GM19395 (cell line): Measurements from ENCODE around the gene CISD3.
A peak's percentile ranks its signal among the peaks of the same experiment; 100 is the strongest.

Experiments
- ATAC-seq: cut with Tn5 transposase; IDR thresholded peaks from one replicate; pipeline ENCODE4 v1.9.1; 2021; ENCODE audit warnings: mild to moderate bottlenecking, moderate library complexity; ENCODE audit not compliant: unreplicated experiment

Gene CISD3

DNA sequence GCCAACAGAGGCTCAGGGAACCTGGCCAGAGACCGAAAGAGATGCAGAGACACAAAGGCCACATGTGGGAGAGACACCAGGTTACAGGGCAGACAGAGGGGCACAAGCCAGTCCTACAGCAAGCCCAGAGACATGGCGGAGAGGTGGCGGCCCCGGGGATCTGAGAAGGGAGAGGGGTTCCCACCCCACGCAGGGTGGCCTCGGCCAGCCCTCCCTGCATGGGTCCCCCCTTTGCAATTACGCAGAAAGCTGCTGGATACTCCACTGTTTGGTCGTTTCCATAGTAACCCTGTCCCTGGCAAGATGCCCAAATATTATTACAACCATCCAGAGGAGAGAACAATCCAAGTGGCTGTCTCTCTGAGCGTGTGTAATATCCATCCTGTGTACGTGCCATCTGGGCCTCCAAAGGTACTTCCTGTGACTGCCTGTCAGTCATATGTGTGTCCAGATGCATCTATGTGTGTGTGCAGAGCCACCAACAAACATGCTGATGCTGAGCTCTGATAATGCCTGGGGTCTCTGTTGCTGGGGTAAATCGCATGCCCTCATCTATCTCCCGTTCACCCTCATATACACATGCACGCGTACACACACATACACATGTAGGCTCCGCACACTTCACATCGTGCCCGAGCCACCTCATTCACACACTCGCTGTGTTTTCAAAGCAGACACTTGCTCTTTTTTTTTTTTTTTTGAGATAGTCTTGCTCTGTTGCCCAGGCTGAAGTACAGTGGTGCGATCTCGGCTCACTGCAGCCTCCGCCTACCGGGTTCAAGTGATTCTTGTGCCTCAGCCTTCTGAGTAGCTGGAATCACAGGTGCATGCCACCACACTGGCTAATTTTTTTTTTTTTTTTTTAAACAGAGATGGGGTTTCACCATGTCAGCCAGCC, 12.5 kb downstream of the CISD3 start:
- ATAC-seq, result no peak

- no peak for ATAC-seq
These were observed 13.5 kb downstream of the CISD3 start for GRCh38 chr17:38743556-38744171.

- ATAC-seq, result no peak
These were observed 15.4 kb downstream of the CISD3 start for GRCh38 chr17:38745545-38745944.

GRCh38 chr17:38746004-38746848, 16.1 kb downstream of the CISD3 start:
- no peak for ATAC-seq

DNA sequence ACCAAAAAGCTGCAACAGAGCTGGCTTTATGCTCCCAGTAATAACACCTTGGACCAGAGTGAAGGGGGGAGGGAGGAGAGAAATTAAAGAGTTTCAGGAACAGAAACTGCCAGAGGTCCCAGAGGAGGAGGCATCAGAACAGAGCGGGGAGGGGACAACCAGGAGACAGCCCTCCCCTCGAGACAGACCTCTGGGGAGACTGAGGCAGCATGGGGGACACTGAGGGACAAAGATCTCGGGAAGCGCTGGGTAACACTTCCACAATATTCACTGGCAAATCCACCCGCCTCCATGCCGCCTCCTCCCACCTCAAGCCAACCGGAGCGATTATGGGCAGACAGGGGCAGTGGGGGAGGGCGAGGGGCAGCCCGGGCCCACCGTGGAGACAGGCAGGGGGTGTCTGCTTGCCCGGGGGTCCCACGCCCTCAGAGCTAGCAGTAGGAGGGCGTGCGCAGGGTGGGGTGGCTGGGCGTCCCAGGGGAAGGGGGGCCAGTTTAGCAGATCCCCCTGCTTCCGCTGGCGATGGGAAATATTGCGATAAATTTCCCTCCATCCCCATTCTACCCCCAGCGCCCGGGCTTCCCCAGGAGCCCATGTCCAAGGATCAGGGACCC, 16.8 kb downstream of the CISD3 start:
- ATAC-seq, result no peak

GRCh38 chr17:38747463-38748148, 17.5 kb downstream of the CISD3 start:
- ATAC-seq, result no peak

DNA sequence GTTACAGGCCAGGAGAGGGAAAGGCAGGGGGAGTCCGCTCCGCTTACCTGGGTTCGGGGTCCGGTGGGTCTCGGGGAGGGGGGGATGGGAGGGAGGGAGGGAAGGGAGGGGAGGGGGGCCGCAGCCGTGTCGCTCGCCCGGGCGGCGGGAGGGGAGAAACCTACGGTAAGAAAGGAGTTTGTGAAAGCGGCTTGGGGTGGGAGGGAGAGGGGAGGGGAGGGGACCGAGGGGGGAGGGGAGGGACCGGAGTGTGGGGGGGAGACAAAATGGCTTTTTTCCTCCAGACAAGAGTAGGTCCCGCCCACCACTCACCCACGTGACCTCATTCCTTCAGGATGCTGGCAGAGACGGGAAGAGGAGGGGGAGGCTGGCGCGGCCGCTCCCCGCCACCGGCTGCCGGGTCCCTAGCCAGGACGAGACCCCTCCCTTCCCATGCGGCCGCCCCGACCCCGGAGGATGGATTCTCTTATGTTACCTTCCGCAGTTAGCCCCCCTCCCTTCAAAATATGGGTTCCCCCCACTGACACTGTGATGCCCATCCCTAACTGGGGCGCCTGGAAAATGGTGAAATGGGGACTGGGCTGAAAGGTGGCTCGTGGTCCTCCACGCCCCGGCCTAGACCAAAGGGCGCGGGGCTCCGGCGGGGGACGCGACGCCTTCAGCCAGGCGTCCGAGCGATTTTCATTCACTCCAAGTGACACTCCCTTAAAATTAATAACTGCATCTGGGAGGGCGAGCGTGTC, 18.2 kb downstream of the CISD3 start, which contains the start of gene PCGF2:
Gene PCGF2, minus strand, starts transcription at position 188 of the 743 bp plus-strand sequence. CDS start 7,934 bp downstream, outside the sequence.
- no peak for ATAC-seq

DNA sequence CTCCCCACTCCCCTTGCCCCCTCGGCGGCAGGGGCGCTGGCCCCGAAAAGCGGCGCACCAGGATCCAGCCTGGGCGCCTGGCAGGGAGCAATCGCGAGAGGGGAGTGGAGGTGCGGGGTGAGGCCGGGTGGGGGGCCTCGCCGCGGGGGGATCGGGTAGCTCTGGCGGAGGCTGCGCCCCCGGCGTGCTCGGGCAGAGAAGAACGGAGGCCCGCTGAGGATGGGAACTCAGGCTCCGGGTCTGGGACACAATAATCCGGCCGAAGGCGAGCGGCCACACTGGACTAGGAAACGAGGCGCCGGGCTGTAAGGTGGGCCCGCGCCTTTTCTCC, 18.7 kb downstream of the CISD3 start:
- no peak for ATAC-seq

GRCh38 chr17:38749223-38750043, 19.3 kb downstream of the CISD3 start:
- ATAC-seq, result no peak

GRCh38 chr17:38750044-38750311, 19.8 kb downstream of the CISD3 start:
- ATAC-seq, result no peak

GRCh38 chr17:38750312-38751121, 20.4 kb downstream of the CISD3 start:
- ATAC-seq, result no peak

DNA sequence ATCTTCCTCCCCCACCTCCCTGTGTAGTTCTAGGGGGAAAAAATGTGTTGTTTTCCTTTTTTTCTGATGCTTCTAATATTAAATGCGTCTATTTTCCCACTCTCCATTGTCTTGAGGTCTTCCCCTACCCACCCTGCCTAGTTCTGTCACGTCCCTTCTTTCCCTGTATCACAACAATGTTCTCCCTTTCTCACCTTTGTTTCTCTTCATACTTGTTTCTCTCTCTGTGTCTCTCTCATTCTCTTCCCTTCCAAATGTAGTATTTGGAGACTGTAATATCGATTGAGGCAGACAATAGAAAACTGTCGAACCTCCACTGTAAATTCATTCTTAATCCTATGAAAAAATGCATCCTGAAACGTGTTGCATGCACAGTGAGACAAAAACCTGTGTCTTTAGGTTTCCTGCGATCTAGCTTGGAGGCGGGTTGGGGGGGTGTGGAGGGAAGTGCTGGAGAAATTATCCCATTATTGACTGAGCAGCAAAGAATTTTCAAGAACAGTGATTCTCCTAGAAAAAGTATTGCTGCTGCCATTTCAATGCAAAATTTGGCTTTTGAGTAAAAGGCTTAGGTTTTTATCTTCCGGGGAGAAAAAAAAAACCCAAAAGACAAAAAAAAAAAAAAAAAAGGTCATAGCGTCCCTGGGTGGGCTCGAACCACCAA, 21.1 kb downstream of the CISD3 start:
- no peak for ATAC-seq

DNA sequence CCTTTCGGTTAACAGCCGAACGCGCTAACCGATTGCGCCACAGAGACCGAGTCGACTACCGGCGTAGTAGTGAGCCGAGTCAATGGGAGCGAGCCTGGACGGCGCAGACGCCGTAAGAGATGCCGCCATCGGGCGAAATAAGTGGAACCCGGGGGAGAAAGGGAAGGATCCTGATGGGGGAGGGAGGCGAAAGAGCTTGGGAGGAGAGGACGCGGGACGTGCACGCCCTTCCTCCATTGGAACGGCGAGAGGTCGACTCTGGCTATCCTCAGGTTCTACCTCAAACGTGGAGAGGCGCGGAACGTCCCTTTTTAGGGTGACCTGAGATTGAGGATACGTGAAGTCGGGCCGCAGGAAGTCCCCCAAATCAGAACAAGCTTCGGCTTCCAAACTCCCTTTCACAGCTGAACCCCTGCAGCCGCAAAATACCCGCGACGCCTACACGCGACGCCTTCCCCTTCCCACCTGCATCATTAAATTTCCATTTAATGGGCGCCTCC, 21.7 kb downstream of the CISD3 start:
- peak; percentile 31 for ATAC-seq

DNA sequence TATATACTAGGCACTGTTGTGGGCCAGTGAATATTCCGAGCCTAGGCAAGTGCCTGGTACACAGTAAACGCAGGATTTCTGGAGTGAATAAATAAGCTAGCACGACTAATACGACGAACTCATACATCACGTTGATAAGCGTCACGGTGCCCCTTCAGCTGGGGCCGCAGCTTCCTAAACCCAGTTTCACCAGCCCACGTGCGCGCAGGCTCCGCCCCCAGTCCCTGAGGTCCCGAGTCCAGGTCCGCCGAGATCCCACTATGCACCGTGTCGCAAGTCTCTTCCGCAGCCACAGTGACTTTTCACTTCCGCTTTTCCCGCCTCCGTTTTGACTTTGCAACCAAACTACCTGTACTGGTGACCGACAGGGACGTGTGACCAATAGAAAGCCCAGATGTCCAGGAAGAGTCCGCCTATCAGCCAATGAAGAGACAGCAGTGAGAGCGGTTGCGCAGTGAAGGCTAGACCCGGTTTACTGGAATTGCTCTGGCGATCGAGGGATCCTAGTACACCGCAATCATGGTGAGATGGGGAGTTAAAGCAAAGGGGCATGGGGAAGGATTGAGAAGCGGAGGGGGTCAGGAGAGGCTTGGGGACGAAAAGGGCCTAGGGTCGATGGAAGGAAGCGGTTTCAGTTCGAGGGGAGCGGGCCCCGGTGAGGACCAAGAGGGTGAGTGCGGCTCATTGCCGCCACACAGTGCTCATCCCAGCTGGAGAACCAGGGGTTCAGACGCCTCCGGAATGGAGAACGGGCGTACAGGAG, 22.3 kb downstream of the CISD3 start, which contains the start of gene PSMB3:
Gene PSMB3, plus strand, starts transcription at position 434 of the 763 bp plus-strand sequence. Its CDS starts 86 bp downstream, at position 520.
- peak; percentile 81 for ATAC-seq

DNA sequence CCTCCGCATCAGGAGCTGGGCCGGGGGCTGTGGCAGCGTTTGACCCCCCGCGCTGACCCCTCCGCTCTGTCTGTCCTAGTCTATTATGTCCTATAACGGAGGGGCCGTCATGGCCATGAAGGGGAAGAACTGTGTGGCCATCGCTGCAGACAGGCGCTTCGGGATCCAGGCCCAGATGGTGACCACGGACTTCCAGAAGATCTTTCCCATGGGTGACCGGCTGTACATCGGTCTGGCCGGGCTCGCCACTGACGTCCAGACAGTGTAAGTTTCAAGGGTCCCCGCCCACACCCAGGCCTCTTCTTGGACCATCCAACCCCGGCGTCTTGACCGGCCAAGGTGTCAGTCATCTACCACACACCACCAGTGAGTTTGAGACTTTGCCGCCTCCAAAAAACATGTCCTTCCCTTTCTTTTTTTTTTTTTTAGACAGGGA, 22.9 kb downstream of the CISD3 start:
- ATAC-seq, result no peak

DNA sequence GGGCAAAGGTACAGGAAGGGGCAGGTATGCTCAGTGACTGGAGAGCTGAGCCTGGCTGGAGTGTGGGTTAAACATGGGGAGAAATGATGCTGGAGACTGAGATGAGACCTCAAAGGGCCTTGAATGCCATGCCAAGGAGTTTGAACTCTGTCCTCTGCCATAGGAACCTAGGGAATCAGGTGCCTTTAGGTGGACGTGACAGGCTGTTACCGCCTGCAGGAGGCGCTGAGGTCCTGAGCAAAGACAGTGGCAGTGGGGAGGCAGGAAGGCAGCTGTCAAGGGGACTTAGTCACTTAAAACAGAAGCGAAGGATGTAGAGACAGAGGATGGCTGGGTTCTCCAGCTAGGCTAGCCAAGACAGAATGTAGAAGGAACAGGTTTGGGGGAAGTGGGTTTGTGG, 31.5 kb downstream of the CISD3 start:
- no peak for ATAC-seq

DNA sequence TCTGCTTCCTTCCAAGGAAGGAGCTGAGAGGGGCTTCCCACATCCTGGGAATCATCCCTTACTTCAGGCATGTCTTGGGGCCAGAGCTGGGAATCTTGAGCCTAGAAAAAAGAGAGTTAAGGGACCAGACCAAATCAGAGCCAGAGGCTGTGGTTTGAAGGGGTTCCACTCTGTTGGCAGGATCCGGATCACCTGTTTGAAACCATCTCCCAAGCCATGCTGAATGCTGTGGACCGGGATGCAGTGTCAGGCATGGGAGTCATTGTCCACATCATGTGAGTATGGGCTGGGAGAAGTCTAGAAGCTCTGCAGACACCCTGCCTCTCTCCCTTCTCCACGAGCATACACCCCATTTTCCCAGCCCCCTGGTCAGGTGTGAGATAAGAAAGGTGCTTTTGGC, 32.1 kb downstream of the CISD3 start:
- ATAC-seq, result no peak
